GM21360 (cell line): ENCODE measurements around the gene PLCB2.

Experiments
- ATAC-seq: cut with Tn5 transposase; IDR thresholded peaks from one replicate; pipeline ENCODE4 v1.9.1; 2021; ENCODE audit warnings: mild to moderate bottlenecking, moderate library complexity; ENCODE audit not compliant: unreplicated experiment

Gene PLCB2

DNA sequence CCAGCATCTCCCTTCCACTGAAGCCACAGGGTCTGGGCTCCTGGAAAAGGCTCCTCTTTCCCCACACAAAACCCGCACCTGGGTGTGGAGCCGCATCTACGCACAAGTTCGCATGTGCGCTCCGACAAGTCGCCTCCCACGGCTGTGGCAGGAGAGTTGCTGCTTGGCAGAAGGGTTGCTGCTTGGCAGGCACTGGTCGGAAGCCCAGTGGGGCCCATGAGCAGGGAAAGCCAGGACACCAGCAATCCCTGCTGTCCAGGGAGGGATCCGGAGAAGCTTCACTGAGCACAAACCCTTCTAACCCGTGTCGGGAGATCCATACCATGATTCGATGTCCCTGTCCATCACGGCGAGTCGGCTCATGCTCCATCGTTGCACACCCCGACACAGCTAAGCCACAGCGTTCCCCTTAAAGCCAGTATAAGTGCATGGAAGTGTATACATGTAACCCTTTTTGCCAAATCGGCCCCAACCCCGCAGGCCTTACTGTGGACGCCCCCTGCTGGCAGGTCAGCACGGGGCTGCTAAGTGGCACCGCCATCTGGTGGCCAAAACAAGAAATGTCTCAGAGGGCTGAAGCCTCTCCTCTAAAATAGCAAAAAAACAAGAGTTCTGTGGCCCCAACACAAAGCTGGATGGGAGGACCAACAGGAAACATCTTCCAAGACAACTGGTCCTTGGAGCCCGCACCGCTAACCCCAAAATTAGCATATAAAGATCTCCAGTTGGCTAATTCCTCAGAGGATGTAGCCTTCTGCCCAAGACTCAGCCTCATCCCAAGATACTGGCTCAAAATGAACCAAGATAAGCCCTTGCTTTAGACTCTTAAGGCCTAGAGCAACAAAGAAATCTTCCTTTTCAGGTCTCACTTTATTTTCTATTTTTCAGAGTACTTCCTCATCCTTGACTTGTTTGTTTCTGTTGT lies 33.1 kb downstream of the PLCB2 start:
- no peak for ATAC-seq

DNA sequence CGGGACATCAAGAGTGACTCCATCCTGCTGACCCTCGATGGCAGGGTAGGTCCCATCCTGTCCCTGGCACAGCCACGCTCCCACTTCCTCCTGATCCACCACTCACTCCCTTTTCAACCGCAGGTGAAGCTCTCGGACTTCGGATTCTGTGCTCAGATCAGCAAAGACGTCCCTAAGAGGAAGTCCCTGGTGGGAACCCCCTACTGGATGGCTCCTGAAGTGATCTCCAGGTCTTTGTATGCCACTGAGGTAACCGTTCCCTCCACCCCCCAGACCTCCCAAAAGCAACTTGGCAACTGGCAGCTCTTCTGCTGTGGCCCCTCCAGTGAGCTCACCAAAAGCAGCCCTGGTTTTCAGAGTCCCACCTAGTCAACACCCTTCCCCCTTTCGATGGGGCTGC lies 34.3 kb downstream of the PLCB2 start:
- no peak for ATAC-seq

DNA sequence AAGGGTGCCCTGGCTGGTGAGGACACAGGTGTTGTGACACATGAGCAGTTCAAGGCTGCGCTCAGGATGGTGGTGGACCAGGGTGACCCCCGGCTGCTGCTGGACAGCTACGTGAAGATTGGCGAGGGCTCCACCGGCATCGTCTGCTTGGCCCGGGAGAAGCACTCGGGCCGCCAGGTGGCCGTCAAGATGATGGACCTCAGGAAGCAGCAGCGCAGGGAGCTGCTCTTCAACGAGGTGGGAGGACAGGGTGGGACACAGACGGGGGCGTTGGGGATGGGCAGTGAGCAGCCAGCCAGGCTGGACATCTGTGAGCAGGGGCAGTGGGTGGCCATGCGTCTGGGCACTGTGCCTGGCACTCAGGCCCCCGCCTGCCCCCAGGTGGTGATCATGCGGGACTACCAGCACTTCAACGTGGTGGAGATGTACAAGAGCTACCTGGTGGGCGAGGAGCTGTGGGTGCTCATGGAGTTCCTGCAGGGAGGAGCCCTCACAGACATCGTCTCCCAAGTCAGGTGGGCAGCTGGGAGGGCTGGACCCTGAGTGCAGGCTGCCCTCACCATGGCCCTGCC lies 35.2 kb downstream of the PLCB2 start:
- ATAC-seq: no peak

DNA sequence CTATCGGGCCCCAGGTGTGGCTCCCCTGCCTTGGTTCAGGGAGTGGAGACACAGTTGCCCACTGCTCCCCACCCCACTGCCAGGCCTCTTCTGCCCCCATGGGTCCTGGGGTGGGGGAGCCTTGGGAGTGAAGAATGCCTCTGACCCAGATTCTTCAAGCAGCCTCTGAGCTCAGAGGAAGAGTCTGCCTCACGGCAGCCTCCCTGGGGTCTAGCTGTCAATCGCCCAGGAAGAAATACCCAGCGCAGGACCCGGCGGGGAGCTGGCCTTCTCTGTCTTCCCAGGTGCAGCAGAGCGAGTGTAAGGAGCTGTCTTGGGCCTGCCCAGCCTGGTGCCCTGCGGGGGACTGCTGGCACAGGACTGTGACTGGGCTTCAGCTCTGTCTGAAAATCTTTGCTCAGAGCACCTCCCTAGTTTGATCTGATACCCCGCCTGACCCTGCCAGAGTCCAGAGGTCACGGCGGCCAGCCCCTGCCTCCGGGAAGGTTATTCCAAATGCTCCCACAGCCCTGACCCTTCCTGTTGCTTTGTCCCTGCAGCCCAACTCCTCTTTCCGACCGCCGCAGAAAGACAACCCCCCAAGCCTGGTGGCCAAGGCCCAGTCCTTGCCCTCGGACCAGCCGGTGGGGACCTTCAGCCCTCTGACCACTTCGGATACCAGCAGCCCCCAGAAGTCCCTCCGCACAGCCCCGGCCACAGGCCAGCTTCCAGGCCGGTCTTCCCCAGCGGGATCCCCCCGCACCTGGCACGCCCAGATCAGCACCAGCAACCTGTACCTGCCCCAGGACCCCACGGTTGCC lies 35.9 kb downstream of the PLCB2 start:
- ATAC-seq: no peak

- ATAC-seq: no peak
Observed at GRCh38 chr15:40270246-40270995, 37.3 kb downstream of the PLCB2 start.

GRCh38 chr15:40269604-40270003 lies 38.1 kb downstream of the PLCB2 start:
- no peak for ATAC-seq

- no peak for ATAC-seq
Observed at GRCh38 chr15:40267670-40268069, 40.1 kb downstream of the PLCB2 start.

- ATAC-seq: no peak
Observed at GRCh38 chr15:40266828-40267304, 40.9 kb downstream of the PLCB2 start.

GRCh38 chr15:40265875-40266274 lies 41.9 kb downstream of the PLCB2 start:
- no peak for ATAC-seq

DNA sequence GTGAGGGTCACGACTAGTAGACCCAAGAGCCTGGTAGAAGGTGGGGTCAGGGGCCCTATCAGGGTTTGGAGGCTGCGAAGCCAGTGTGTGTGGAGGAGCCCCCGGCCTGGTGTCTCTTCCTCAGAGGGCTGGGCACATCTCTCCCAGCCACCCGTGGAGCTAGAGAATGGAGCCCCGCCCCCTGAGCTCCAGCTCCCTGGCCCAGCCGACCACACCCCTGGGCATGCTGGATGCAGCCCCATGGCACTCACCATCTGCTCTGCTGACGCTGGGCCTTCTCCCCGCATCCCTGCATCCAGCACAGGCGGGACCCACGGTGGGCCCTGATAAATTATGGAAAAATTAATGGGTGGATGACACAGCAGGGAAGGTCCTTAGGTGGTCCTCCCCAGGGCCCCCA lies 42.4 kb downstream of the PLCB2 start:
- ATAC-seq: no peak

GRCh38 chr15:40264321-40265153 lies 43.2 kb downstream of the PLCB2 start:
- ATAC-seq: no peak

GRCh38 chr15:40263024-40263754 lies 44.5 kb downstream of the PLCB2 start:
- no peak for ATAC-seq

DNA sequence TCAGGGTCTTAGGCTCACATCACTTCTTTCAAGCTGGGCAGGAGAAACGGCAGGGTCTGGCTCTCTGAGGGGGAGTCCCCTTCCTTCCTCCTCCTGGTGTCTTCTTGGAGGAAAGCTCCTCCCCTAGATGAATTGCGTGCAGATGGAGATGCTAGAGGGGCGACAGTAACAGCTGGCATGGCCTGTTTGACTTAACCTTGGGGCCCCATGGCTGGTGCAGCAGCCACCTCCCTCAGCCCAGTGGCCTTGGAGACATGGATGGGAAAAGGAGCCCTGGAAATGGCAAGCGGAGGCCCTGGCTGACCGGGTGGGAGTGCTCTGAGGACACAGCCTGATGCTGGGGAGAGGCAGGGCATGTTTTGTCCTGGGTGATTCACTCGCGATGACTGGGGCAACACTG lies 48.7 kb downstream of the PLCB2 start:
- ATAC-seq: no peak

- no peak for ATAC-seq
Observed at GRCh38 chr15:40258544-40258943, 49.2 kb downstream of the PLCB2 start.

GRCh38 chr15:40257656-40258450 lies 49.9 kb downstream of the PLCB2 start:
- ATAC-seq: no peak

DNA sequence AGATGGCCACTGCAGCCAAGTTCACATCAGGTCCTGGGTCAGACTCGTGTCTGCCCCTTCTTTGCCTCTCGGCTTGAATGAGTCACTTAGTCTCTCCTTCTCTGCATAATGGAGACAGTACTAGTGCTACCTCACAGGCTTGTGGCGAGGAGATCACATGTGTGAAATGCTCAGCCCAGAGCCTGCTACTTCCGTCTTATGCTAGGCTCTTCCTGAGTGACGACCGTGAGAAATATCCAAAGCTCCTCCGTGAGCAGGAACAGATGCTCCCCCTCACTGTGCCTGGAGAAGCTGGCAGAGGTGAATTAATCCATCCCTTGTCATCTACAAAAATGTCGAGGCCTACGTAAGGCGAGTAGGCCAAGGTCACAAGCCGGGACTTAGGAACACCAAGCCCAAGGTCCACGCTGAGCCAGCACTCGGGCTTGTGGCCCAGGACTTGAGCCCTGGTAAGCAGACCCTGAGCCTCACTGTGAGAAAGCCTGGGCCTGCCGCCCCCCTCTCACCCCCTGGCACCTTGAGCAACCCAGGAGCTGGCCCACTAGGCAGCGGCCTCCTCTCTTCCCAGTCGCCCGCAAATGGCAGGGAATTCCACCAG lies 51.0 kb downstream of the PLCB2 start:
- no peak for ATAC-seq

GRCh38 chr15:40255033-40255432 lies 52.7 kb downstream of the PLCB2 start:
- ATAC-seq: no peak

- no peak for ATAC-seq
Observed at GRCh38 chr15:40254452-40254851, 53.3 kb downstream of the PLCB2 start.
